HepG2 (cell line): Measurements from ENCODE around the gene DPEP2NB. TPM values are rescaled to one million over a fixed set of nuclear protein-coding genes. Genes with fewer than 3 reads are reported as not detected.

ENCODE experiments used
- GATA4 ChIP-seq: sonication (generic); IDR thresholded peaks from 2 replicates; pipeline ENCODE4 v1.6.1; 2016; ENCODE audit warnings: antibody characterized with exemption, low read depth, borderline replicate concordance
- REPIN1 ChIP-seq: sonication (generic); formaldehyde crosslinking; IDR thresholded peaks from 2 replicates; pipeline ENCODE4 v1.8.0; 2022; ENCODE audit warnings: missing genetic modification reagents, low read depth, mild to moderate bottlenecking, borderline replicate concordance
- ZNF879 ChIP-seq: sonication (generic); formaldehyde crosslinking; IDR thresholded peaks from 2 replicates; pipeline ENCODE4 v1.8.1; 2023; ENCODE audit warnings: missing genetic modification reagents
- polyA plus RNA-seq, 8 experiments: library from polyadenylated mRNA; depleted of rRNA in 3 of 8; stranded (reverse) in 7 of 8; unstranded in 1 of 8; fragments of >200 nt; fragmentation: Illumina TruSeq in 4 of 8; extraction: Trizol in 4 of 8; gene quantifications; 2 replicates each; pipeline versions ENCODE4 v1.2.1 to v1.2.3, GENCODE V29; 2011 to 2016; ENCODE audit warnings: low read depth in 4 of 8, missing spikeins in 1 of 8, mixed read lengths in 1 of 8; ENCODE audit not compliant: insufficient read depth in 1 of 8
- total RNA-seq, 5 experiments: library from RNA; depleted of rRNA; stranded (reverse); fragments of >200 nt; fragmentation: Illumina TruSeq; extraction: Trizol; gene quantifications; 2 replicates each; pipeline ENCODE4 v1.2.3, GENCODE V29; 2016; ENCODE audit warnings: low read depth in 1 of 5
- TF ChIP-seq, protein P1 (sequence below): sonication (generic); formaldehyde crosslinking; IDR thresholded peaks from 2 replicates; pipeline ENCODE4 v1.5.1; 2020; ENCODE audit warnings: mild to moderate bottlenecking, missing genetic modification reagents
- TF ChIP-seq, protein P2 (sequence below): sonication (generic); formaldehyde crosslinking; IDR thresholded peaks from 2 replicates; pipeline ENCODE4 v1.4.0; 2020; ENCODE audit warnings: mild to moderate bottlenecking, missing genetic modification reagents, borderline replicate concordance
- TF ChIP-seq, protein P3 (sequence below): sonication (generic); formaldehyde crosslinking; IDR thresholded peaks from 2 replicates; pipeline ENCODE4 v1.4.0; 2020; ENCODE audit warnings: missing genetic modification reagents, borderline replicate concordance
- TF ChIP-seq, protein P4 (sequence below): sonication (generic); formaldehyde crosslinking; IDR thresholded peaks from 2 replicates; pipeline ENCODE4 v1.5.1; 2020; ENCODE audit warnings: mild to moderate bottlenecking, missing genetic modification reagents, moderate library complexity
- TF ChIP-seq, protein P5 (sequence below): sonication (generic); formaldehyde crosslinking; IDR thresholded peaks from 2 replicates; pipeline ENCODE4 v1.9.0; 2022; ENCODE audit warnings: low read depth, missing genetic modification reagents

DPEP2NB gene
- total and polyA plus RNA-seq, 2 of the 13 experiments (the other 11 are each of a cell fraction or from before 2014, with no cell fraction given): not detected

DNA sequence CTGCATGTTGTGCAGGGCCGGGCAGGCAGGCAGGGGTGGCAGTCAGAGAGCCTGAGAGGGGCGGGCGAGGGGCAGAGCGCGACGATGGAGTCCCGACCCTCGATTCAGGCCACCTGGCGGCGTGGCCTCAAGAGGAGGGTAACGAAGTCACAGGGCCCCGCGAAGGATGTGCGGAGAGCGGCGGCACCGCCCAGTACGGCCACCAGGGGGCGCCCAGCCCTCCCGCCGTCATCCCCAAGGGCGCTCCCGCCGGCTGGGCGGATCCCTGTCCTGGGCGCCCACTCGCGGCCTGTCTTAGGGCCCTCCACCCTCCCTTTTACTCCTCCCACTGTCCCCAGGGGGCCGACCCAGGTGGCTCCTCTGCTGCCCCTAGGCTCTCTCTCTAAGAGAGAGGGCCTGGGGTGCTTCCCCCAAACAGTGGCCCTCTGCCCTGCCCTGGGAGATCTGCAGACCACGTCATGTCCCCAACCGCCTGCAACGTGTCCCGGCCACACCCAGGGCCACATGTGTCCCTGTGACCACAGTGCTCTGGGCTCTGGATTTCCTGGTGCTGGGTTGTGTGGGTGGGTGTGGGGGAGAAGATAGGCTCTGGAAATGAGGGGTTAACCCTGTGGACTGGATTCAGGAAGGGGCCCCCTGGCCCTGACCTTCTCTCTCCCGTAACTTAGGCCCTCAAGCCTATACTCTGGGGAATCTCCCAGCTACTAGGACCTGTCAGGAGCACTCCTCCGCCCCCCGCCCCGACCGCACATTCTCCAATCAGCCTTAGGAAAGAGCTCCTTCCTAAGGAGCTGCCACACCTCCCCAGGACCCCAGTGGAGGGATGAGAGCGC, 22.3 kb downstream of the DPEP2NB start (continued):
- TF ChIP-seq, protein P1, sequence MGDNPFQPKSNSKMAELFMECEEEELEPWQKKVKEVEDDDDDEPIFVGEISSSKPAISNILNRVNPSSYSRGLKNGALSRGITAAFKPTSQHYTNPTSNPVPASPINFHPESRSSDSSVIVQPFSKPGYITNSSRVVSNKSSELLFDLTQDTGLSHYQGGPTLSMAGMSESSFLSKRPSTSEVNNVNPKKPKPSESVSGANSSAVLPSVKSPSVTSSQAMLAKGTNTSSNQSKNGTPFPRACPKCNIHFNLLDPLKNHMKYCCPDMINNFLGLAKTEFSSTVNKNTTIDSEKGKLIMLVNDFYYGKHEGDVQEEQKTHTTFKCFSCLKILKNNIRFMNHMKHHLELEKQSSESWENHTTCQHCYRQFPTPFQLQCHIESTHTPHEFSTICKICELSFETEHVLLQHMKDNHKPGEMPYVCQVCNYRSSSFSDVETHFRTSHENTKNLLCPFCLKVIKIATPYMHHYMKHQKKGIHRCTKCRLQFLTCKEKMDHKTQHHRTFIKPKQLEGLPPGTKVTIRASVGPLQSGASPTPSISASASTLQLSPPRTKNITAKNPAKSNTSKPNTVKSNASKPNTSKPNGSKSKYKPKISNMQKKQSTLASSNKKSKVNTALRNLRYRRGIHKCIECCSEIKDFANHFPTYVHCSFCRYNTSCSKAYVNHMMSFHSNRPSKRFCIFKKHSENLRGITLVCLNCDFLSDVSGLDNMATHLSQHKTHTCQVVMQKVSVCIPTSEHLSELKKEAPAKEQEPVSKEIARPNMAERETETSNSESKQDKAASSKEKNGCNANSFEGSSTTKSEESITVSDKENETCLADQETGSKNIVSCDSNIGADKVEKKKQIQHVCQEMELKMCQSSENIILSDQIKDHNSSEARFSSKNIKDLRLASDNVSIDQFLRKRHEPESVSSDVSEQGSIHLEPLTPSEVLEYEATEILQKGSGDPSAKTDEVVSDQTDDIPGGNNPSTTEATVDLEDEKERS: 0 out of 2 replicates have a peak, but pooled peaks have one; percentile 47
- TF ChIP-seq REPIN1 (CRISPR knock-in tag): peak; percentile 70
- TF ChIP-seq, protein P2, sequence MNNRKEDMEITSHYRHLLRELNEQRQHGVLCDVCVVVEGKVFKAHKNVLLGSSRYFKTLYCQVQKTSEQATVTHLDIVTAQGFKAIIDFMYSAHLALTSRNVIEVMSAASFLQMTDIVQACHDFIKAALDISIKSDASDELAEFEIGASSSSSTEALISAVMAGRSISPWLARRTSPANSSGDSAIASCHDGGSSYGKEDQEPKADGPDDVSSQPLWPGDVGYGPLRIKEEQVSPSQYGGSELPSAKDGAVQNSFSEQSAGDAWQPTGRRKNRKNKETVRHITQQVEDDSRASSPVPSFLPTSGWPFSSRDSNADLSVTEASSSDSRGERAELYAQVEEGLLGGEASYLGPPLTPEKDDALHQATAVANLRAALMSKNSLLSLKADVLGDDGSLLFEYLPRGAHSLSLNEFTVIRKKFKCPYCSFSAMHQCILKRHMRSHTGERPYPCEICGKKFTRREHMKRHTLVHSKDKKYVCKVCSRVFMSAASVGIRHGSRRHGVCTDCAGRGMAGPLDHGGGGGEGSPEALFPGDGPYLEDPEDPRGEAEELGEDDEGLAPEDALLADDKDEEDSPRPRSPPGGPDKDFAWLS (CRISPR knock-in tag): no peak; the same call in 1 of the 2 replicates
- no peak for TF ChIP-seq GATA4
- TF ChIP-seq, protein P3, sequence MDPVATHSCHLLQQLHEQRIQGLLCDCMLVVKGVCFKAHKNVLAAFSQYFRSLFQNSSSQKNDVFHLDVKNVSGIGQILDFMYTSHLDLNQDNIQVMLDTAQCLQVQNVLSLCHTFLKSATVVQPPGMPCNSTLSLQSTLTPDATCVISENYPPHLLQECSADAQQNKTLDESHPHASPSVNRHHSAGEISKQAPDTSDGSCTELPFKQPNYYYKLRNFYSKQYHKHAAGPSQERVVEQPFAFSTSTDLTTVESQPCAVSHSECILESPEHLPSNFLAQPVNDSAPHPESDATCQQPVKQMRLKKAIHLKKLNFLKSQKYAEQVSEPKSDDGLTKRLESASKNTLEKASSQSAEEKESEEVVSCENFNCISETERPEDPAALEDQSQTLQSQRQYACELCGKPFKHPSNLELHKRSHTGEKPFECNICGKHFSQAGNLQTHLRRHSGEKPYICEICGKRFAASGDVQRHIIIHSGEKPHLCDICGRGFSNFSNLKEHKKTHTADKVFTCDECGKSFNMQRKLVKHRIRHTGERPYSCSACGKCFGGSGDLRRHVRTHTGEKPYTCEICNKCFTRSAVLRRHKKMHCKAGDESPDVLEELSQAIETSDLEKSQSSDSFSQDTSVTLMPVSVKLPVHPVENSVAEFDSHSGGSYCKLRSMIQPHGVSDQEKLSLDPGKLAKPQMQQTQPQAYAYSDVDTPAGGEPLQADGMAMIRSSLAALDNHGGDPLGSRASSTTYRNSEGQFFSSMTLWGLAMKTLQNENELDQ: no peak
- no peak for TF ChIP-seq ZNF879 (CRISPR knock-in tag)
- TF ChIP-seq, protein P4, sequence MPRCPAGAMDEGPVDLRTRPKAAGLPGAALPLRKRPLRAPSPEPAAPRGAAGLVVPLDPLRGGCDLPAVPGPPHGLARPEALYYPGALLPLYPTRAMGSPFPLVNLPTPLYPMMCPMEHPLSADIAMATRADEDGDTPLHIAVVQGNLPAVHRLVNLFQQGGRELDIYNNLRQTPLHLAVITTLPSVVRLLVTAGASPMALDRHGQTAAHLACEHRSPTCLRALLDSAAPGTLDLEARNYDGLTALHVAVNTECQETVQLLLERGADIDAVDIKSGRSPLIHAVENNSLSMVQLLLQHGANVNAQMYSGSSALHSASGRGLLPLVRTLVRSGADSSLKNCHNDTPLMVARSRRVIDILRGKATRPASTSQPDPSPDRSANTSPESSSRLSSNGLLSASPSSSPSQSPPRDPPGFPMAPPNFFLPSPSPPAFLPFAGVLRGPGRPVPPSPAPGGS (CRISPR knock-in tag): no peak; the same call in 1 of the 2 replicates
- TF ChIP-seq, protein P5, sequence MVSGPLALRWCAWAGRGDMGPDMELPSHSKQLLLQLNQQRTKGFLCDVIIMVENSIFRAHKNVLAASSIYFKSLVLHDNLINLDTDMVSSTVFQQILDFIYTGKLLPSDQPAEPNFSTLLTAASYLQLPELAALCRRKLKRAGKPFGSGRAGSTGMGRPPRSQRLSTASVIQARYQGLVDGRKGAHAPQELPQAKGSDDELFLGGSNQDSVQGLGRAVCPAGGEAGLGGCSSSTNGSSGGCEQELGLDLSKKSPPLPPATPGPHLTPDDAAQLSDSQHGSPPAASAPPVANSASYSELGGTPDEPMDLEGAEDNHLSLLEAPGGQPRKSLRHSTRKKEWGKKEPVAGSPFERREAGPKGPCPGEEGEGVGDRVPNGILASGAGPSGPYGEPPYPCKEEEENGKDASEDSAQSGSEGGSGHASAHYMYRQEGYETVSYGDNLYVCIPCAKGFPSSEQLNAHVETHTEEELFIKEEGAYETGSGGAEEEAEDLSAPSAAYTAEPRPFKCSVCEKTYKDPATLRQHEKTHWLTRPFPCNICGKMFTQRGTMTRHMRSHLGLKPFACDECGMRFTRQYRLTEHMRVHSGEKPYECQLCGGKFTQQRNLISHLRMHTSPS: peak; percentile 17; the same call in 1 of the 2 replicates
